ENCODE measurements around the gene CCDC78.

CCDC78 gene

DNA sequence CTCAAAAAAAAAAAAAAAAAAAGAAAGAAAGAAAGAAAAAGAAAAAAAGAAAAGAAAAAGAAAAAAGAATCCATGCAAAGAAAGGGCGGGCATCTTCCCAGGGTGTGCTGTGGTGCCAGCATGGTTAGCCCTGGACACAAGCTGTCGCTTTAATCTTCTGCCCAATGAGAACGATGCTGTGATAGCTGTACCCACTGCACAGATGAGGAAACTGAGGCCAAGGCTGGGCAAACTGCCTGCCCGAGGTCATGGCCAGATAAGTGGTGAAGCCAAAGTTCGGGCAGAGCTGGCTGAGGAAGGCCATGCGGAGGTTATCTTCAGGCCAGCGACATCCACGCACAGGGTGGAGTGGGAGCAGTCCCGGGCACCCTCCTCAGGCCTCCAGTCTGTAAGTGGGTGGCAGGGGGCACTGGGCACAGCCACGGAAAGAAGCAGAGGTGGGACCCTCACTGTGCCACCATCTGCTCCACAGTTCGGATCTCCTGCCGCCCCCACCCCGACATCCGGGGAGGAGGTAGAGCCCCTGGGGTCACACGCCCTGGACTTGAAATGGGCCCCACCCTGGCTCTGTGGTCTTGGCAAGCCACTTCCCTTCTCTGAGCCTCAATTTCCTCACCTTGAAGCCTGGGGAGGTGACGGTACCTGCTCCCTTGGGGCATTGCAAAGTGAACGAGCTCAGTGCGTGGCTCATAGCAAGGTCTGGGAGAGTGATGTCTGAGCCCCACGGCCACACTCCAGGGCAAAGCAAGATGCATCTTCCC is 27.2 kb downstream of the CCDC78 start:
- Histone ChIP-seq H3K9ac (ENCODE audit: low read length) (no peak overlapping the region), H2AFZ (ENCODE audit: low read length) (no peak overlapping the region), H3K9me3 (replicated peaks; ENCODE audit: insufficient read depth, low read length) (no peaks in the 10 kb centered on the region), H3K36me3 (replicated peaks; ENCODE audit: insufficient read depth, low read length) (no peaks in the 10 kb centered on the region), H3K79me2 (ENCODE audit: low read length) (no peaks in the 10 kb centered on the region), H3K4me2 (ENCODE audit: low read depth, low read length) (no peak overlapping the region), H3K4me1 (ENCODE audit: low read length) (no peaks in the 10 kb centered on the region), H3K9me2 (replicated peaks; ENCODE audit: insufficient read depth, low read length) (no peaks in the 10 kb centered on the region), H4K20me1 (ENCODE audit: insufficient read depth, low read length) (no peaks in the 10 kb centered on the region), H3K27ac (ENCODE audit: low read length) (no peak overlapping the region), H3K4me3 (ENCODE audit: low read length) (no peak overlapping the region), H3K27me3 (replicated peaks; ENCODE audit: insufficient read depth, low read length) (peaks cover 82% of the 10 kb centered on the region), H3F3A (ENCODE audit: insufficient read depth, low read length) (no peaks in the 10 kb centered on the region)
- TF ChIP-seq EZH2 (optimal IDR thresholded peaks at IDR 0.05; ENCODE audit: low read depth, low read length): no peak
- TF ChIP-seq, protein P1, sequence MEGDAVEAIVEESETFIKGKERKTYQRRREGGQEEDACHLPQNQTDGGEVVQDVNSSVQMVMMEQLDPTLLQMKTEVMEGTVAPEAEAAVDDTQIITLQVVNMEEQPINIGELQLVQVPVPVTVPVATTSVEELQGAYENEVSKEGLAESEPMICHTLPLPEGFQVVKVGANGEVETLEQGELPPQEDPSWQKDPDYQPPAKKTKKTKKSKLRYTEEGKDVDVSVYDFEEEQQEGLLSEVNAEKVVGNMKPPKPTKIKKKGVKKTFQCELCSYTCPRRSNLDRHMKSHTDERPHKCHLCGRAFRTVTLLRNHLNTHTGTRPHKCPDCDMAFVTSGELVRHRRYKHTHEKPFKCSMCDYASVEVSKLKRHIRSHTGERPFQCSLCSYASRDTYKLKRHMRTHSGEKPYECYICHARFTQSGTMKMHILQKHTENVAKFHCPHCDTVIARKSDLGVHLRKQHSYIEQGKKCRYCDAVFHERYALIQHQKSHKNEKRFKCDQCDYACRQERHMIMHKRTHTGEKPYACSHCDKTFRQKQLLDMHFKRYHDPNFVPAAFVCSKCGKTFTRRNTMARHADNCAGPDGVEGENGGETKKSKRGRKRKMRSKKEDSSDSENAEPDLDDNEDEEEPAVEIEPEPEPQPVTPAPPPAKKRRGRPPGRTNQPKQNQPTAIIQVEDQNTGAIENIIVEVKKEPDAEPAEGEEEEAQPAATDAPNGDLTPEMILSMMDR (IDR thresholded peaks at IDR 0.05; ENCODE audit: low read length): no peak
- TF ChIP-seq EZH2phosphoT487 (IDR thresholded peaks at IDR 0.05; ENCODE audit: low read length): no peak
- DNase-seq: no peak

DNA sequence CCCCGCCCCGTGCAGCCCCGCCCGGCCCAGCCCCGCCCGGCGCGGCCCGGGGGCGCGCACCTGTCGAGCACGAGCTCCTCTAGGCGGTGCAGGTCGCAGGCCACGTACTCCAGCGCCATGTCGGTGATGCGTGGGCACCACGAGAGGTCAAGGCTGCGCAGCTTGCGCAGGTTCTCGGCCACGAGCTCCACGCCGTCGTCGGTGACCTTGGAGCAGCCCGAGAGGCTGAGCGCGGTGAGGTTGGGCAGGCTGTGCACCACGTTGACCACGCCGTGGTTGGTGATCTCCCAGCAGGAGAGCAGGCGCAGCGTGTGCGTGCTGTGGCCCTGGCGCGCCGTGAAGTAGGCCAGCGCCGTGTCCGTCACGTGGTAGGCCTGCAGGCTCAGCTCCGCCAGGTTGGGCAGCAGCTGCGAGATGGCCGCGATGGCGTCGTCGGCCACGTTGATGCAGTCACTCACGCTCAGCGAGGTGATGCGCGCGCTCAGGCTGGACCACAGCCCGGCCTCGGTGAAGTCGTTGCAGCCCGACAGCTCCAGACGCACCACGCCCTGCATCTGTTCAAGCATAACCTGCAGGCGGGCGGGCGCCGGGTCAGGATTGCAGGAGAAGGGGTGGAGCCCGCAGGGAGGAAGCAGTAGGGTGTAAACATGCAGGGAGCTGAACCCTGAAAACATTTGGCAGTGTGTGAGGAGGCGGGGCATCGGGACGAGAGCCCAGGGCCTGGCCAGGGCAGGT is 30.7 kb downstream of the CCDC78 start:
- H3K36me3 ChIP-seq (replicated peaks; ENCODE audit: insufficient read depth, low read length): no peaks in the 10 kb centered on the region
- H3K27ac ChIP-seq (ENCODE audit: low read length): no peak overlapping the region
- H3K4me1 ChIP-seq (ENCODE audit: low read length): no peaks in the 10 kb centered on the region
- no peak overlapping the region for H3K9ac ChIP-seq (ENCODE audit: low read length)
- no peaks in the 10 kb centered on the region for H3F3A ChIP-seq (ENCODE audit: insufficient read depth, low read length)
- DNase-seq: no peak
- H2AFZ ChIP-seq (ENCODE audit: low read length): no peak overlapping the region
- TF ChIP-seq, protein P1 (IDR thresholded peaks at IDR 0.05; ENCODE audit: low read length): no peak
- TF ChIP-seq EZH2phosphoT487 (IDR thresholded peaks at IDR 0.05; ENCODE audit: low read length) (no peak), EZH2 (optimal IDR thresholded peaks at IDR 0.05; ENCODE audit: low read depth, low read length) (no peak)
- no peak overlapping the region for H3K4me3 ChIP-seq (ENCODE audit: low read length)
- no peaks in the 10 kb centered on the region for H3K79me2 ChIP-seq (ENCODE audit: low read length)
- no peak overlapping the region for H3K4me2 ChIP-seq (ENCODE audit: low read depth, low read length)
- H3K9me2 ChIP-seq (replicated peaks; ENCODE audit: insufficient read depth, low read length): no peaks in the 10 kb centered on the region
- H3K9me3 ChIP-seq (replicated peaks; ENCODE audit: insufficient read depth, low read length): no peaks in the 10 kb centered on the region
- H4K20me1 ChIP-seq (ENCODE audit: insufficient read depth, low read length): no peaks in the 10 kb centered on the region
- peaks cover 79% of the 10 kb centered on the region for H3K27me3 ChIP-seq (replicated peaks; ENCODE audit: insufficient read depth, low read length)

DNA sequence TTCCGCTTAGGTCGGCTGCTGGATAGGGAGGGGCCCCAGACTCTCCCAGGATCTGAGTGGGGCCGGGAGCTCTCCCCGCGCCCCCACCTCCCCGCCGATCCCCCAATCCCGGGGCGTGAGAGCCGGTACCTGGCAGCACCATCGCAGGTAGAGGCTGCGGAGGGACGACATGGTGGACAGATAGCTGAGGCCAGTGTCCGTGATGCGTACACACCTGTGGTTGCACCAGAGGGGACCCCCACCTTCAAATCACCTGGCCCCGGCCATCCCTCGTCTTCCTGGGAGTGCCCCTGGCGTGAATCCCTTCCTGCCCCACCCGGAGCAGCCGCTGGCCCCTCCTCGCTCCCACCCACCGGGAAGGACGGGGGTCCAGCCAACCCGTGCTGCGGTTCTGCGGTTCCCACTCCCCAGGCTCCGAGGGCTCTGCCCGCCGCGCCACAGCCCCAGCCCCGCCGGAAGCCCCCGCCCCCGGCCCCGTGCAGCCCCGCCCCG is 31.3 kb downstream of the CCDC78 start:
- no peaks in the 10 kb centered on the region for H3K79me2 ChIP-seq (ENCODE audit: low read length)
- H3K9ac ChIP-seq (ENCODE audit: low read length): no peak overlapping the region
- no peak overlapping the region for H3K27ac ChIP-seq (ENCODE audit: low read length)
- no peaks in the 10 kb centered on the region for H3K36me3 ChIP-seq (replicated peaks; ENCODE audit: insufficient read depth, low read length)
- no peaks in the 10 kb centered on the region for H3K9me3 ChIP-seq (replicated peaks; ENCODE audit: insufficient read depth, low read length)
- no peaks in the 10 kb centered on the region for H3F3A ChIP-seq (ENCODE audit: insufficient read depth, low read length)
- H4K20me1 ChIP-seq (ENCODE audit: insufficient read depth, low read length): no peaks in the 10 kb centered on the region
- TF ChIP-seq EZH2phosphoT487 (IDR thresholded peaks at IDR 0.05; ENCODE audit: low read length): no peak
- H3K9me2 ChIP-seq (replicated peaks; ENCODE audit: insufficient read depth, low read length): no peaks in the 10 kb centered on the region
- H3K4me1 ChIP-seq (ENCODE audit: low read length): no peaks in the 10 kb centered on the region
- no peak overlapping the region for H3K4me2 ChIP-seq (ENCODE audit: low read depth, low read length)
- no peak overlapping the region for H2AFZ ChIP-seq (ENCODE audit: low read length)
- no peak for DNase-seq
- peaks cover 73% of the 10 kb centered on the region for H3K27me3 ChIP-seq (replicated peaks; ENCODE audit: insufficient read depth, low read length)
- no peak overlapping the region for H3K4me3 ChIP-seq (ENCODE audit: low read length)
